ENCODE results near the gene CAPN15.

DNA sequence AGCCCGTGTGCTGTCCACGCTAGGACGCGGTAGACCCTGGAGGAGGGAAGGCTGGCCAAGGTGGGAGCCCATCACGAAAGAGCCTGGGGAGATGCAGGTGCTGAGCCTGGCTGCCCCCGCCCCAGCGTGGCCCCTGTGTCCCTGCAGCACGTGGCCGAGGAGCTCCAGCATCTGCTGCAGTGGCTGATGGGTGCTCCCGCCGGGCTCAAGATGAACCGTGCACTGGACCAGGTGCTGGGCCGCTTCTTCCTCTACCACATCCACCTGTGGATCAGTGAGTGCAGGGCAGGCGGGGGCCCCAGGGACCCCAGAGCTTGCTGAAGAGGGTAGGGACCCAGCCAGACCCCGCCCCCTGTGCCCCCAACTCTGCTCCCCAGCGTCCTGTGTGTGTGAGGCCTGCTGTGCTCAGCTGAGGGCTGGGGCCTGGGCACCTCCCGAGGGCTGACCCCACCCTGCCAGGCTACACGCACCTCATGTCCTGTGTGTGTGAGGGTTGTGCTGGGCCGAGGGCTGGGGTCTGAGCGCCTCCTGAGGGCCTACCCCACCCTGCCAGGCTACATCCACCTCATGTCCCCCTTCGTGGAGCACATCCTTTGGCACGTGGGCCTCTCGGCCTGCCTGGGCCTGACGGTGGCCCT is 50.8 kb downstream of the CAPN15 start:
- TF ChIP-seq, protein P1, sequence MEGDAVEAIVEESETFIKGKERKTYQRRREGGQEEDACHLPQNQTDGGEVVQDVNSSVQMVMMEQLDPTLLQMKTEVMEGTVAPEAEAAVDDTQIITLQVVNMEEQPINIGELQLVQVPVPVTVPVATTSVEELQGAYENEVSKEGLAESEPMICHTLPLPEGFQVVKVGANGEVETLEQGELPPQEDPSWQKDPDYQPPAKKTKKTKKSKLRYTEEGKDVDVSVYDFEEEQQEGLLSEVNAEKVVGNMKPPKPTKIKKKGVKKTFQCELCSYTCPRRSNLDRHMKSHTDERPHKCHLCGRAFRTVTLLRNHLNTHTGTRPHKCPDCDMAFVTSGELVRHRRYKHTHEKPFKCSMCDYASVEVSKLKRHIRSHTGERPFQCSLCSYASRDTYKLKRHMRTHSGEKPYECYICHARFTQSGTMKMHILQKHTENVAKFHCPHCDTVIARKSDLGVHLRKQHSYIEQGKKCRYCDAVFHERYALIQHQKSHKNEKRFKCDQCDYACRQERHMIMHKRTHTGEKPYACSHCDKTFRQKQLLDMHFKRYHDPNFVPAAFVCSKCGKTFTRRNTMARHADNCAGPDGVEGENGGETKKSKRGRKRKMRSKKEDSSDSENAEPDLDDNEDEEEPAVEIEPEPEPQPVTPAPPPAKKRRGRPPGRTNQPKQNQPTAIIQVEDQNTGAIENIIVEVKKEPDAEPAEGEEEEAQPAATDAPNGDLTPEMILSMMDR (IDR thresholded peaks at IDR 0.05), result no peak
- TF ChIP-seq POLR2A (IDR thresholded peaks at IDR 0.05), result no peak

Measured in heart left ventricle (tissue), 13 donors.